ENCODE results near the gene DBF4B. TPM values are rescaled to one million over a fixed set of nuclear protein-coding genes. Genes with fewer than 3 reads are reported as not detected.

DBF4B gene
- total RNA-seq, 1 donor from 2014 or later, result 27.7 TPM

- no peak overlapping the region for H3K27ac Mint-ChIP-seq
- DNase-seq (ENCODE audit: extremely low spot score, unreplicated experiment), result peak; percentile 64
- H3K4me3 Mint-ChIP-seq, result no peak overlapping the region
- H3K27me3 Mint-ChIP-seq, result no peaks in the 10 kb centered on the region
- no peak for TF ChIP-seq CTCF (conservative IDR thresholded peaks at IDR 0.05)
- H3K9me3 Mint-ChIP-seq, result no peaks in the 10 kb centered on the region
- no peaks in the 10 kb centered on the region for H3K36me3 Mint-ChIP-seq
- no peaks in the 10 kb centered on the region for H3K4me1 Mint-ChIP-seq (ENCODE audit: unreplicated experiment)
These were observed 61.2 kb downstream of the DBF4B start for GRCh38 chr17:44769647-44770084.

- DNase-seq (ENCODE audit: extremely low spot score, unreplicated experiment), result no peak
- Mint-ChIP-seq H3K27ac (no peak overlapping the region), H3K4me1 (ENCODE audit: unreplicated experiment) (no peaks in the 10 kb centered on the region), H3K27me3 (no peaks in the 10 kb centered on the region), H3K36me3 (no peaks in the 10 kb centered on the region), H3K4me3 (no peak overlapping the region), H3K9me3 (no peaks in the 10 kb centered on the region)
- TF ChIP-seq CTCF (conservative IDR thresholded peaks at IDR 0.05), result no peak
These were observed 61.9 kb downstream of the DBF4B start for GRCh38 chr17:44770166-44770925.

GRCh38 chr17:44772308-44773045 lies 64.0 kb downstream of the DBF4B start:
- no peak overlapping the region for H3K27ac Mint-ChIP-seq
- H3K4me3 Mint-ChIP-seq, result no peak overlapping the region
- no peaks in the 10 kb centered on the region for H3K9me3 Mint-ChIP-seq
- H3K4me1 Mint-ChIP-seq (ENCODE audit: unreplicated experiment), result no peaks in the 10 kb centered on the region
- H3K36me3 Mint-ChIP-seq, result no peaks in the 10 kb centered on the region
- DNase-seq (ENCODE audit: extremely low spot score, unreplicated experiment), result no peak
- H3K27me3 Mint-ChIP-seq, result peaks cover 4% of the 10 kb centered on the region
- no peak for TF ChIP-seq CTCF (conservative IDR thresholded peaks at IDR 0.05)

DNA sequence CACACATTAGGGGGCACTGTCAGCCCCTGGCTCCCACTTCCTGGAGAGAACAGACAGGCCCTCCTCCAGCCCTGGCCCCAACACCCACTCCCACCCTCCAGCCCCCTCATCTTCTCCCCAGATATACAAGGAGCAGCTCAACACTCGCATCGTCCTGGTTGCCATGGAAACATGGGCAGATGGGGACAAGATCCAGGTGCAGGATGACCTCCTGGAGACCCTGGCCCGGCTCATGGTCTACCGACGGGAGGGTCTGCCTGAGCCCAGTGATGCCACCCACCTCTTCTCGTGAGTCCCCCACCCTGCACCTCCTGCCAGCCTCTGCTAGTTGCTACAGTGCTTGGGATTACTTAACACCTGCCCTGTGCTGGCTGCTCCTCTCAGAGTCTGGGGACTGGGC lies 64.7 kb downstream of the DBF4B start:
- H3K4me3 Mint-ChIP-seq, result no peak overlapping the region
- H3K27ac Mint-ChIP-seq, result no peak overlapping the region
- DNase-seq (ENCODE audit: extremely low spot score, unreplicated experiment), result no peak
- TF ChIP-seq CTCF (conservative IDR thresholded peaks at IDR 0.05), result no peak
- H3K9me3 Mint-ChIP-seq, result no peaks in the 10 kb centered on the region
- no peaks in the 10 kb centered on the region for H3K4me1 Mint-ChIP-seq (ENCODE audit: unreplicated experiment)
- H3K36me3 Mint-ChIP-seq, result no peaks in the 10 kb centered on the region
- peaks cover 4% of the 10 kb centered on the region for H3K27me3 Mint-ChIP-seq

- peak; percentile 98 for TF ChIP-seq CTCF (conservative IDR thresholded peaks at IDR 0.05)
- peak; percentile 95 for DNase-seq (ENCODE audit: extremely low spot score, unreplicated experiment)
- H3K9me3 Mint-ChIP-seq, result no peaks in the 10 kb centered on the region
- no peaks in the 10 kb centered on the region for H3K36me3 Mint-ChIP-seq
- peak overlapping the region; percentile 89 for H3K27ac Mint-ChIP-seq
- peak overlapping the region; percentile 93 for H3K4me3 Mint-ChIP-seq
- H3K27me3 Mint-ChIP-seq, result peaks cover 4% of the 10 kb centered on the region
- H3K4me1 Mint-ChIP-seq (ENCODE audit: unreplicated experiment), result no peaks in the 10 kb centered on the region
These were observed 66.0 kb downstream of the DBF4B start for GRCh38 chr17:44774271-44775135.

All from type B pancreatic cell (in vitro differentiated cells).